ENCODE data around the gene PDE3B.

PDE3B gene

GRCh38 chr11:14892577-14892976 lies 249.0 kb downstream of the PDE3B start:
- DNase-seq: no peak

GRCh38 chr11:14894657-14895598 lies 251.3 kb downstream of the PDE3B start:
- DNase-seq: peak; percentile 38

- DNase-seq: no peak
Measured at GRCh38 chr11:14898355-14898754, 254.8 kb downstream of the PDE3B start.

- DNase-seq: no peak
Measured at GRCh38 chr11:14898906-14899305, 255.3 kb downstream of the PDE3B start.

- DNase-seq: no peak
Measured at GRCh38 chr11:14902650-14903350, 259.2 kb downstream of the PDE3B start.

- peak; percentile 70 for DNase-seq
Measured at GRCh38 chr11:14904745-14905103, 261.1 kb downstream of the PDE3B start.

- DNase-seq: peak; percentile 82
Measured at GRCh38 chr11:14905104-14906033, 261.8 kb downstream of the PDE3B start.

- DNase-seq: no peak
Measured at GRCh38 chr11:14906578-14906977, 263.0 kb downstream of the PDE3B start.

- DNase-seq: no peak
Measured at GRCh38 chr11:14906993-14907392, 263.4 kb downstream of the PDE3B start.

- peak; percentile 78 for DNase-seq
Measured at GRCh38 chr11:14907411-14908213, 264.0 kb downstream of the PDE3B start.

GRCh38 chr11:14908214-14908880 lies 264.7 kb downstream of the PDE3B start:
- peak; percentile 13 for DNase-seq

- no peak for DNase-seq
Measured at GRCh38 chr11:14914536-14914935, 270.9 kb downstream of the PDE3B start.

GRCh38 chr11:14916403-14916802 lies 272.8 kb downstream of the PDE3B start:
- DNase-seq: no peak

All from CD4-positive, alpha-beta T cell treated with Interferon gamma for 1 hour (primary cell).